Caco-2 (cell line): Measurements from ENCODE around the gene SEMA4G. TPM values are rescaled to one million over a fixed set of nuclear protein-coding genes. Genes with fewer than 3 reads are reported as not detected.

ENCODE experiments used
- BruUV-seq: library from RNA; stranded (reverse); fragments of 400-500 nt; replicated peaks from 2 replicates; lab custom pipeline; 2021; lab: Mats Ljungman, UMichigan
- CTCF ChIA-PET: fragments of 300-600 bp; sonication (Branson Sonifier 250); formaldehyde crosslinking; loops from one replicate; lab custom pipeline; 2022; ENCODE audit warnings: antibody characterized with exemption; lab: Charles Lee
- POLR2A ChIA-PET: fragments of 300-600 bp; sonication (Branson Sonifier 250); formaldehyde crosslinking; loops from one replicate; lab custom pipeline; 2022; ENCODE audit warnings: antibody characterized with exemption; lab: Charles Lee
- DNase-seq, 2 experiments: peaks; one replicate each; pipeline versions ENCODE4 v3.0.0 to v3.0.0-alpha.2; 2020 to 2022
- H3K27me3 ChIP-seq: replicated peaks from 2 replicates; pipeline ENCODE4 v1.6.0; 2011; ENCODE audit warnings: low read length; ENCODE audit not compliant: control insufficient read depth, insufficient read depth
- H3K36me3 ChIP-seq: 2 replicates; pipeline ENCODE4 v1.5.1; 2011; ENCODE audit warnings: low read length; ENCODE audit not compliant: control insufficient read depth, insufficient read depth
- H3K4me1 ChIP-seq: fragments of 250-450 bp; sonication (Bioruptor Pico); 2 replicates; pipeline ENCODE4 v1.5.1; 2020; ENCODE audit warnings: mild to moderate bottlenecking
- H3K4me3 ChIP-seq: 2 replicates; pipeline ENCODE4 v1.5.1; 2011; ENCODE audit warnings: low read depth, mild to moderate bottlenecking, control low read depth, low read length
- H3K9me3 ChIP-seq: fragments of 250-450 bp; sonication (Bioruptor Pico); 2 replicates; pipeline ENCODE4 v1.5.1; 2020; ENCODE audit warnings: mild to moderate bottlenecking, moderate library complexity
- H3K27ac Mint-ChIP-seq: one replicate; pipeline ENCODE4 v1.8.0; 2022; ENCODE audit warnings: mixed read lengths; ENCODE audit not compliant: unreplicated experiment
- H3K27me3 Mint-ChIP-seq: one replicate; pipeline ENCODE4 v1.8.0; 2022; ENCODE audit warnings: mixed read lengths; ENCODE audit not compliant: insufficient read depth, unreplicated experiment
- H3K36me3 Mint-ChIP-seq: one replicate; pipeline ENCODE4 v1.8.0; 2022; ENCODE audit warnings: mild to moderate bottlenecking, mixed read lengths; ENCODE audit not compliant: insufficient read depth, unreplicated experiment
- H3K4me1 Mint-ChIP-seq: one replicate; pipeline ENCODE4 v1.8.0; 2022; ENCODE audit warnings: low read depth, mixed read lengths; ENCODE audit not compliant: unreplicated experiment
- H3K4me3 Mint-ChIP-seq: one replicate; pipeline ENCODE4 v1.8.0; 2022; ENCODE audit warnings: mild to moderate bottlenecking, moderate library complexity, mixed read lengths; ENCODE audit not compliant: unreplicated experiment
- H3K9me3 Mint-ChIP-seq: one replicate; pipeline ENCODE4 v1.8.0; 2022; ENCODE audit warnings: mixed read lengths; ENCODE audit not compliant: unreplicated experiment
- intact Hi-C: fragments of 100-400 bp; cut with micrococcal nuclease; formaldehyde crosslinking; loops from one replicate; pipeline ENCODE4 v1.10.0; 2022; ENCODE audit not compliant: unreplicated experiment
- total RNA-seq: library from RNA; stranded (reverse); gene quantifications from 2 replicates; pipeline ENCODE4 v1.2.3, GENCODE V29; 2022
- TF ChIP-seq, protein P1 (sequence below), 2 experiments: fragments of 200-600 bp in 1 of 2; IDR thresholded peaks; 1 replicate in 1 of 2; 2 replicates in 1 of 2; pipeline versions ENCODE4 v1.5.1 to v1.8.0; 2011 to 2022; ENCODE audit warnings: antibody characterized with exemption in 1 of 2, control low read depth in 1 of 2, inconsistent platforms in 1 of 2, low read depth in 1 of 2, low read length in 1 of 2, mild to moderate bottlenecking in 1 of 2, moderate library complexity in 1 of 2; ENCODE audit not compliant: insufficient read depth in 1 of 2, severe bottlenecking in 1 of 2, unreplicated experiment in 1 of 2

Gene SEMA4G
- total RNA-seq, 1 experiment from 2014 or later, result 81.2 TPM

DNA sequence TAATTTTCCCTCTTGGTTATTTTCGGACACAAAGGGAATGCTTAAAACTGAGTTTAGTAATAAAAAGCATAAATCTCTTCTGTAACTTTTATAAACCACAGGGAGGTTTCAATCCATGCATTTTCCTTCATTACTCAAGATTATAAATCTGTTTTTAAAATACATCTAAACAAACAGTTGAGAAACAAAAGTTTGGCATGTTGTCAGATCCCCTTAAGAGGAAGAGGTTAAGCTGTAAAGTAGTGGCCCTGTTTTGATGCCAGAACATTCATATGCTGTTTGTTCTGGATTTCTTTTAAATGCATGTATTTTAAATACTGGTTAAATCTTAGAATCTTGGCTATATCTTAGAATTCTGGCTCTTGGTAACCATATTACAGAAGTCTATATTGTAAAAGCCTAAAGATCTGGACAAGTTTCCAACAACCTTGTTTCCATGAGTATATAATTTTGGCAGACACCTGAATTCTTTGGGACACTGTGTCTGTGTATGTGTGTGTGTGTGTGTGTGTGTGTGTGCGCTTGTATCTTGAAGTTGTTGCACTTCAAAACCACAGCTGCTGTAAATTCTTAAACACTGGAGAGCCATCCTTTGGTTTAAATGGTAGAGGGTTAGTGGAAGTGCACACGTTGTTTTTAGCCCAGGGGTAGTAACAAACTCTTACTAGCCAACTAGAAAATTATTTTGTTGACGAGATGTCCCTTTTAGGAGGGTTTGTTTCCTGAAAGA lies 6.8 kb upstream of the SEMA4G start:
- Histone ChIP-seq H3K9me3 (no peaks in the 10 kb centered on the region), H3K4me3 (no peak overlapping the region), H3K27me3 (no peaks in the 10 kb centered on the region), H3K4me1 (no peaks in the 10 kb centered on the region), H3K36me3 (peaks cover 1% of the 10 kb centered on the region)
- POLR2A ChIA-PET, result no interaction called here
- Mint-ChIP-seq H3K4me3 (no peak overlapping the region), H3K27me3 (no peaks in the 10 kb centered on the region), H3K27ac (no peak overlapping the region), H3K36me3 (peaks cover 13% of the 10 kb centered on the region), H3K4me1 (peaks cover 4% of the 10 kb centered on the region), H3K9me3 (no peaks in the 10 kb centered on the region)
- CTCF ChIA-PET, result interaction anchor here (0.6 kb wide), 1 partner anchor 138 kb away, joined by 3 read pairs; no protein-coding TSS in a partner anchor
- DNase-seq, result no peak
- BruUV-seq, result TSS peak; percentile 29
- intact Hi-C loops, result no loop called here
- TF ChIP-seq, protein P1, sequence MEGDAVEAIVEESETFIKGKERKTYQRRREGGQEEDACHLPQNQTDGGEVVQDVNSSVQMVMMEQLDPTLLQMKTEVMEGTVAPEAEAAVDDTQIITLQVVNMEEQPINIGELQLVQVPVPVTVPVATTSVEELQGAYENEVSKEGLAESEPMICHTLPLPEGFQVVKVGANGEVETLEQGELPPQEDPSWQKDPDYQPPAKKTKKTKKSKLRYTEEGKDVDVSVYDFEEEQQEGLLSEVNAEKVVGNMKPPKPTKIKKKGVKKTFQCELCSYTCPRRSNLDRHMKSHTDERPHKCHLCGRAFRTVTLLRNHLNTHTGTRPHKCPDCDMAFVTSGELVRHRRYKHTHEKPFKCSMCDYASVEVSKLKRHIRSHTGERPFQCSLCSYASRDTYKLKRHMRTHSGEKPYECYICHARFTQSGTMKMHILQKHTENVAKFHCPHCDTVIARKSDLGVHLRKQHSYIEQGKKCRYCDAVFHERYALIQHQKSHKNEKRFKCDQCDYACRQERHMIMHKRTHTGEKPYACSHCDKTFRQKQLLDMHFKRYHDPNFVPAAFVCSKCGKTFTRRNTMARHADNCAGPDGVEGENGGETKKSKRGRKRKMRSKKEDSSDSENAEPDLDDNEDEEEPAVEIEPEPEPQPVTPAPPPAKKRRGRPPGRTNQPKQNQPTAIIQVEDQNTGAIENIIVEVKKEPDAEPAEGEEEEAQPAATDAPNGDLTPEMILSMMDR (IDR thresholded peaks at IDR 0.05; ENCODE audit: insufficient read depth in 1 of 2, low read depth in 1 of 2, low read length in 1 of 2, severe bottlenecking in 1 of 2, unreplicated experiment in 1 of 2), result no peak

DNA sequence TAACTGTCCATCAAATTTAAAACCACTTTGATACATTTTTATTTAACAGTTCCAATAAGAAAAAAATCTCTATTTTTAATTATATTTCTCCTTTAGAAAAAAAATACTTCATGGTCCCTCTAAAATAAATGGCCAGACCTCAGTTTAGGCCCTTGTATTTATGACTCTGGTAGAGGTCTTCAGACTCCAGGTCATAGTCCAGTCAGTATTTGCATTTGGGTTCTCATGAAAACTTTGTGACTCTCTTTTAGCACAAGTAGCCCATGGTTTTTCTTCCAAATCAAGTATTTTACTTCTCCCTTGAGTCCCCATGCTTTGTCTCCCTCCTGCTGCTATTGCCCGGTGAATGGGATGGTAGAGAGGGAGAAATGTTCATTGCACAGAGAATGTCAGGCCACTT lies 5.5 kb upstream of the SEMA4G start:
- Histone ChIP-seq H3K27me3 (no peaks in the 10 kb centered on the region), H3K4me3 (no peak overlapping the region), H3K36me3 (peaks cover 1% of the 10 kb centered on the region), H3K4me1 (peaks cover 2% of the 10 kb centered on the region), H3K9me3 (no peaks in the 10 kb centered on the region)
- Mint-ChIP-seq H3K4me3 (no peak overlapping the region), H3K27me3 (no peaks in the 10 kb centered on the region), H3K4me1 (peaks cover 15% of the 10 kb centered on the region), H3K27ac (no peak overlapping the region), H3K9me3 (no peaks in the 10 kb centered on the region), H3K36me3 (peaks cover 9% of the 10 kb centered on the region)
- ChIA-PET CTCF (no interaction called here), POLR2A (no interaction called here)
- intact Hi-C loops, result no loop called here
- TF ChIP-seq, protein P1 (IDR thresholded peaks at IDR 0.05; ENCODE audit: insufficient read depth in 1 of 2, low read depth in 1 of 2, low read length in 1 of 2, severe bottlenecking in 1 of 2, unreplicated experiment in 1 of 2), result no peak
- no peak for DNase-seq
- BruUV-seq, result no TSS peak

DNA sequence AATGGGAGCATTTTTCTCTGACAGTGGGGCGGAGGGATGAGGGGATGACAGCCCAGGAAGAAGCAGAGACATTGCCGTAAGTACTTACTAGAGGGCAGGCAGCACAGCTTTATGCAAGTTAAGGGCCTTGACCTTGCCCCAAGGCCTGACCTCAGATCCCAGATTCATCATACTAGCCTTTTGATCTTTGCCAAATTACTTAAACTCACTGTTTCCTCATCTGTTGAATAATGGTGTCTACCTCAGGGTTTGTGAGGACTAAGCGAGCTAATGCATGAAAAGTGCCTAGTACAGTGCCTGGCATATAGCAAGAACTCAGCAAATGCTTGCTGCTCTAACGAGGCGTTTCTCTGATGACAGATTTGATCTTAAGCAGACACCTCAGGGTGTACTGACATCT lies 3.5 kb upstream of the SEMA4G start:
- Mint-ChIP-seq H3K4me1 (peaks cover 25% of the 10 kb centered on the region), H3K4me3 (no peak overlapping the region), H3K36me3 (peaks cover 12% of the 10 kb centered on the region), H3K27ac (no peak overlapping the region), H3K27me3 (no peaks in the 10 kb centered on the region), H3K9me3 (no peaks in the 10 kb centered on the region)
- POLR2A ChIA-PET, result no interaction called here
- intact Hi-C loops, result no loop called here
- peaks cover 1% of the 10 kb centered on the region for H3K36me3 ChIP-seq
- CTCF ChIA-PET, result interaction anchor here (1.5 kb wide), 1 partner anchor 46 kb away, joined by 7 read pairs; no protein-coding TSS in a partner anchor
- DNase-seq, result no peak
- no peak overlapping the region for H3K4me3 ChIP-seq
- H3K9me3 ChIP-seq, result no peaks in the 10 kb centered on the region
- H3K4me1 ChIP-seq, result peaks cover 11% of the 10 kb centered on the region
- BruUV-seq, result no TSS peak
- TF ChIP-seq, protein P1 (IDR thresholded peaks at IDR 0.05; ENCODE audit: insufficient read depth in 1 of 2, low read depth in 1 of 2, low read length in 1 of 2, severe bottlenecking in 1 of 2, unreplicated experiment in 1 of 2), result no peak
- no peaks in the 10 kb centered on the region for H3K27me3 ChIP-seq
